GM21367 (cell line): ENCODE data around the gene TRIM33.
"Not testable (repeated sequence)": the region's sequence is repeated elsewhere in the genome, so short reads cannot be mapped to it uniquely, and the experiment has no call there.

Experiments
- ATAC-seq: cut with Tn5 transposase; IDR thresholded peaks from one replicate; pipeline ENCODE4 v1.9.1; 2021; ENCODE audit not compliant: unreplicated experiment

TRIM33 gene

DNA sequence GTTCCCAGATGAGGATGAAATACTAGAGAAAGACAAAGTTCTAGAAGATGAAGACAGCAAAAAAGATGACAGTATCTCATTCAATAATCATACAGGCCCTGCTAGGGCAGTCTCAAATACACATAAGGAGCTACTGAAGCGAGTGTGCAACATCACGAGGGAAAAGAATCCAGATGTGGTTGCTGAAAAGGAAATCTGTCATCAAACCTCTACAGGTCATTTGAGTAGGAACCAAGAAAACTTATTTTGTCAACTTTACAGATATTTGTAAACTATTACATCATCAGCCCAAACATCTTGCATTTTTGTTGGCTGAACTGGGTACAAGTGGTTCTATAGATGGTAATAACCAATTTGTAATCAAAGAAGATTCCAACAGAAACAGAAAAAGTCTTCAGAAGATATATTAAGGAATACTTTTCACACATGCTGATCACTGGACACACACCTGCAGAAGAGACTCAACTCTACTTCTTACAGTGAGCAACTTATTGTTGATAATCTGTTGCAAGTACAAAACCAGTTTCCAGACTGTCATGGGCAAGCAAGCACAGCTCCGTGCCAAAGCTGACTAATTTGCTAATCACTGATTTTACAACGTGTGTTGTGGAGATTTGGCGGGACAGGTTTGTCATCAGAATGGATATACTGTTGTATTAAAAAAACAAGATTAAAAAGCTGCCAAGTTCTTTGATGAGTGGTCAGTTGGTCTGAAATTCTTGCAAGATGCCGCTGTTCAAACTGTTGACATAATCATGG, 42.1 kb downstream of the TRIM33 start:
- no peak for ATAC-seq

DNA sequence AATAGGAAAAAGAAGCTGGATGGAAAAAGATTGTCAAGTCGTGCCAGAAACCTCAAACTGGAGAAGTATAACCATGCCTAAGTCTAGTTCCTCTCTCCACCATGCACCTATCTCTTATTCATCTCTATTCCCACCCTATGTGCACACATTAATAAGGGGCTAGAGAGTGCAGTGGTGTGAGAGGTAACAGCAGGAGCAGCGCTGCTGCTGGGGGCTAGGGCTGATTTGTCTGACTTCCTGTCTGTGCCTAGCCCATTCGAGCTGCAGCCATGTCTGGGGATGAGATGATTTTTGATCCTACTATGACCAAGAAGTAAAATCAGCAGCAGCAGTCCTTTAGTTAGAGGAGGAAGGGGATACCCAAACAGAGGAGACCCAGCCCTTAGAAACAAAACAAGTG, 43.0 kb downstream of the TRIM33 start:
- ATAC-seq = no peak

DNA sequence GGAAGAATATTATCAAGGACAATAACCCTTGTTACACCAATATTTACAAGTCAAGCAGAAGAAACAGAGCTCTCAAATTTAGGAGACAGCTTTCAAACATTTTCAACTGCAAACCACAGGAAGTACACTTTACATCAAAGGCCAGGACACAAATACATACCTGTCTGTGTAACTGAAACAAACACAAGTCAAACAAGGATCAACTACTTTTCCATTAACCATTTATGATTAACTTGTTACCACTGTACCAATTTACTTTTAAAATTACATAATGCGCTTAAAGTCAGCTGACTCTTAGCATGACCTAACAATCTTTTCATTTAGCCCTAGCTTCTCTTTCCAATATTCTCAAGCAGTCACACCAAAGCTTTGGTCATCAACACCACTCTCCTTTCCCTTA, 43.5 kb downstream of the TRIM33 start:
- no peak for ATAC-seq

DNA sequence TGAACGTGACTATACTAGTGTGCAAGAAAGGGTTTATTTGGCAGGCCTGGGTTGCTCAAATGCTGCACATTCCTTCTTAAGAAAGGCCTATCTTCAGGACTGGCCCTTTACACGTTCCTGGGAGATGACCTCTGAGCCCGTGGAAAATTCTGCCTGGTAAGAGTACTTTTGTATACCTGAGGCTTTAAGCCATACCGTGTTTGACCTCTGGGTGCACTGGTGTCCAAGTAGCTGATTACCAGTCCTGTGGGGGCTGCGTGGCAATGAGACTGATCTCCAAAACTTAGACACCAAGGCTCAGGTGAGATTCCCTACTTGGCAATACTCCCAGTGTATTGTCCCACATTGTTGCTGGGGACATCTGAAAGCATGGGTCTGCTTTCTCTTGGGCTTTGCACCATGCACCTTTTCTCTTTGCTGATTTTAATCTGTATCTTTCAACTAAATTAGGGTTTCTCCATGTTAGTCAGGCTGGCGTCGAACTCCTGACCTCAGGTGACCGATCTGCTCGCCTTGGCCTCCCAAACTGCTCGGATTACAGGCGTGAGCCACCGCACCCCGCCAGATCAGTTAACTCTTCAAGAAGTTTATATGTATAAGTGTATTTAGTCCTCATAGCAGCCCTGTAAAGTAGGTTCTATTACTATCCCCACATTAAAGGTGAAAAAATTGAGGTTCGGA, 44.5 kb downstream of the TRIM33 start:
- ATAC-seq = no peak

DNA sequence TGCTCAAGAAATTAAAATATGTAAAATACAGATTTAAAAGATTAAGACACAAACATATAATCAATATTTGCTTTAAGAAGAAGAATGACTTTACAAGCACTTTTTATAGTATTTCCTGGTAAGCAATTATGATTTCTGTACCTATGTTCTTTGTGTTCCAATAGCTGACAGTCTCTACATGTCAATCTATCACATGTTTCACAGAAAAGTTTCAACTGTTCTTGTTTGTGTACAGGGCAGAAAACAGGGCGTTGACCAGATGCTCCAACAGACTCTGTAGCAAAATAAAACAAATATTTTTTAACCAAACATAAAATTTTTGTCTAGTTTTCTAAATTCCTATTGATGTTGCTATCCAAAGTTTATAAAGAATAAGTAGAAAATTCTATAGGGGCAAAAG, 48.0 kb downstream of the TRIM33 start:
- ATAC-seq = no peak

DNA sequence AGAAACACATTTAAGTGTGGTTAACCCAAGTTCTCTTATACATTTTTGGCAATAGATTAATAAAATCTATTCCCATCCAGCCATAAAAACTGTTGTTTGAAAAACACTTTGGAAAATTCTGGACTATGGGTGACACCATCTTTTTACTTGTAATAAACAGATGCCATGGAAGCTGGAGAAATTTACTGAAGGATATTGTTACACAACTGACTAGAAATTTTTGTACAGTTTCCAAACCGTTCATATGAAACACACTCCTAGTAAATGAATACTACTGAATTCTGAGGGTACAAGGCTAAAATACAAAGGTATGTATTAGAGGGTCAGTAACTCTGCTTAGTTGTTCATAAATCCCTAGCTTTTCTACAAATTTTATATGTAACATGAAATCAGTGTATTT, 48.7 kb downstream of the TRIM33 start:
- ATAC-seq = no peak

DNA sequence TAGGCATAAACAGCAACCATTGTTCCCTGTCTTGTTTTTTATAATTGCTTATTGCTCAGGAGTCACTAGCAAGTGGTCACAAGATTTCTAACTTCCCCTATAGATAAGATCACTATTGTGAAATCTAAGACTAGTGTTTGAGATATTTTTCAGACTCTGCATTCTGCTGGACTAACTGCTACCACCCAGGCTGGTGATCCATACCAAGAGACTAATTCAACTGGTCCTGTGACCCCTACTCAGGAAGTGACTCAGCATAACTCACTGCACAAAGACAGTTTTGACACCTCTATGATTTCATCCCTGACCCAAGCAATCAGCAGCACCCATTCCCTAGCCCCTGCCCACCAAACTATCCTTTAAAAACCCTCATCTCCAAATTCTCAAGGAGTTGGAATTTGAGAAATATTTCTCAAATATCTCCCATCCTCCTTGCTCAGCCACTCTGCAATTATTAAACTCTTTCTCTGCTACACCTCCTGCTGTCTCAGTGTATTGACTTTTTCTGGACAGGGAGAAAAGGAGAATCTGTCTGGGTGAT, 52.7 kb downstream of the TRIM33 start:
- no peak for ATAC-seq

DNA sequence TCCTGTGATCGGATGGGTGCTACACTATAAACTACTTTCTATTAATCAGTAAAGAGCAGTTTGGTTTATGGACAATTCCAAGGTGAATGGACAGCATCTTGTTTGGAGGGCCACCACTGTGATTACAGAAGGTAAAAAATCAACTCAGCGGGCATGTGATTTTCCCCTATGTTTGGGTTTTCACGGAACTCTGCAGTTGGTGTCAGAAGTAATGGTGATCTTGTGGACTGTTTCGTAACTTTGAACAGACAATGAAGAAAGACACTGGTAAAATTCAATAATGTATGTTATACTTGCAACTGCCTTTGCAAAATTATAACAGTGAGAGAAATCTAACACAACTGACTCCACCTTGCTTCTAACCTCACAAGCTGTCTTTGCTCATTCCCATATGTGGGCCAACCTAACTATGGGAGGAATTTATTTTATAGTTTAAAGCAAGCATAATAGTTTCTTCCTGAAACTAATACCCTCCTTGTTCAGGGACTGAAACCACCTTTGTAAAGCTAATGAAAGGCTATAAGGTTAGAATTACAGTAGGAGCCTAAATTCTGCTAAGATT, 53.2 kb downstream of the TRIM33 start:
- ATAC-seq = no peak

DNA sequence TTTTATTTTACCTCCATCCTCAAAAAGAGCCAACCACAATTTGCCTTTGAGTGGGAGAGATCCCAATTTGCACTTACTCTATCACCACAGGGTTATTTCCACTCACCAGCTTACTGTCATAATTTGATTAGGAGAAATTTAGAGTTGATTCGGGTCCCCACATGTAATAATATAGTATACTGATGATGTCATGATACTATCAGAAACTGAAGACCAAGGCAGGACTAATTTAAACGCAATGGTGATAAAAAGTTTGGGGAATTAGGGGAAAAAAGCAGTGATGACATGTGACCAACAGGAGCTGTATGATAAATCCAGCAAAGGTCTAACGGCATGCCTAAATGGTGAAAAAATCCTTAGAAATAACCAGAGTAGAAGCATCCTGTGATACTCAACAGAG, 54.4 kb downstream of the TRIM33 start:
- ATAC-seq = no peak

DNA sequence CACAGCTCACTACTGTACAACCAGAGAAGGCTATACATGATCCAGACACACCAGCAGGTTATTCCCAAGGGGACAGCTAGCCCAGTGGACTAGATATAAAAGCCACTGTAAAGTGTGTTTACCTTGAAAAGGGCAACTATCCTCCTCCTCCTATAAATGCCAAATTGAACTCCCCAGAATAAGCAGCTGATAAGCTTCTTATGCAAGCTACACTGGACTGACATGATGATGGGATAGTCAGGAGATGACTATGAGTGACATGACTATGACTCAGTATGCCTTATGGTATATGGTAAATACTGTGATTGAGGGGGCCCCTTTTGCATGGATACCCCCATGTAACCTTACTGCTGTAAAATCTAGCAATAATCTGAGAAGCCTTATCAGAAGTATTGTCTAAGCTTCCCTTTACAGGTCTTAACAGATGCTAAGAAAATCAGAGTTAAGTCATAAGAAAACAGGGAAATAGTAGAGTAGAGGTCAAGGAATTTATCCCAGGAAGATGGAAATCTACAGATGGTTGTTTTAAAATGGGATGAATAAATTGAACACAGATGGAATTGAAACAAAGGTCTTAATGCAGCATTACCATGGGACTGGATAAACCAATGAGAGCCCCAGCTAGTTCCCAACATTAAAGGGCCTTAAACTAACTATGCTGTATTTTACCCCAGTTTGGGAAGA, 55.8 kb downstream of the TRIM33 start:
- ATAC-seq = no peak

DNA sequence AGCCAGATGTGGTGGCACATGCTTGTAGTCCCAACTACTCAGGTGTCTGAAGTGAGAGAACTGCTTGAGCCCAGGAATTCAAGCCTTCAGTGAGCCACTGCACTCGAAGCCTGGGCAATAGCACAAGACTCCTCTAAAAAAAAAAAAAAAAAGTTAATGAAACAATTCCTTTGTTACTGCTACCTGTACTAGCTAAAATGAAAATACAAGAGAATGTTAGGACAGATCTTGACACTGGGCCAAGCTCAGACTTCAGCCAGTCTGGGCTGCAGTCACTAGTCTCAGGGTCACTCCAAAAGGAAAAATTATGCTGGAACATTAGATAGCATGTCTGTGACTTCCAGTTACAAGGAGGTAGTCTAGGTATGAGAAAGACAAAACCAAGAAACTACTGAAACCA, 56.5 kb downstream of the TRIM33 start:
- no peak for ATAC-seq

DNA sequence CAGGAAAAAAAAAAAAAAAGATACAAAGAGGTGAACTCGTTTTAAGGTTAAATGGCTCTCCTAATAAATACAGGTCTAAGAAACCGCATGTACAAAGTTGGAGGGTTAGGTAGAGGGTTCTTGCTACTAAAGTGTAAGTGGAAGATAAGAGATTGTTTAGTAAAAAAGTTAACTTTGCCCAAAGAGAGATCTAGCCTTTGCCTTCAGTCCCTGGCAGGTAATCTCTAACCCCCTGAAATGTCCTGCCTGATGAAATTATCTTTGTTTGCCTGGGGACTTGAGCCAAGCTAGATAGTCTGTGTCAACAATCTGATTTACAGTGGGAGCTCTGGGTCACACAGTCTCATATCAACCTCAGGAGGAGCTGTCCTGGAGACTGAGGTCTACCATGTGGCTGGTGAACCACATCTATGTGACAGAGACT, 57.6 kb downstream of the TRIM33 start:
- no peak for ATAC-seq

DNA sequence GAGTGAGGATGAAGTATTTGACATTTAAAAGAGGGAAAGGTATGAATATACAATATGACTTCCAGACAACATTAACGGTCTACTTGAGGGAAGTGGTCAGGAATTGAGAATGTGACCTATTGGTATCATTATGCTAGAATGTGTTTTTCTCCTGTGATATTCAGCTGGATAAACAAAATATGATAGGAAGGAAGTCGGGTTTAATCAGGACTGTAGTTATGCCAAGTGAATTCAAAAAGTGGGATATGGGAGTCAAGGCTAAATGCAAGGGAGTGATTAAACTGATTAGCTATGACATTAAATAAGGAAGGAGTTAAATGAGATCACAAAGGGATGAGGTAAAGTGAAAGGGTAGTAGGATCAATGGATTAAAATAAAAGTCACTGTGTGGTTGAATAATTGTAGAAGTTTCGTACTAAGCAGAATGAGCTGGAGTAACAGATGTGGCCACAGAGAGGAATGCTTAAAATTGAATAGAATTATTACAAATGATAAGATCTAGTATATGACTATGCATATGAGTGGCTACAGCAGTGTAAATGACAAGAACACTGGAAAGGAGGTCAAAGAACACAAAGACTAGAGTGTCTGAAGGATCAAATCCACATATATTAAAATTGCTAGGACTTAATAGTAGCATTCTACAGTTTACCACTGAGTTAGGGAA, 62.5 kb downstream of the TRIM33 start:
- no peak for ATAC-seq

DNA sequence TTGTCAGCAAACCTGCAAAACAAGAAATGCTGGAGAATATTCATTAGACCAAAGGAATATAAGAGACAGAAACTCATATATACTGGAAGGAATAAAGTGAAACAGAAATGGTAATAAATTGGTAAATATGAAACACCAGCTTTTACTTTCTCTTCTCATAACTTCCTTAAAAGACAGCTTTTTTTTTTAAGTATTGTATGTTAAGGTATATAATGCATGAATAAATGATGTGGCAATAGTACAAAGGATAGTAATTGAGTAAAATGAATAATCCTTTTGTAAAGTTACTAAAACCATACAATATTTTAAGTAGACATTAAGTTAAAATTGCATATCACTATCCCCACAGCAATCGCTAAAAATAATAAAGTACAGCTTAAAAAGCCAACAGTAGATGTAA, 64.8 kb downstream of the TRIM33 start:
- no peak for ATAC-seq

DNA sequence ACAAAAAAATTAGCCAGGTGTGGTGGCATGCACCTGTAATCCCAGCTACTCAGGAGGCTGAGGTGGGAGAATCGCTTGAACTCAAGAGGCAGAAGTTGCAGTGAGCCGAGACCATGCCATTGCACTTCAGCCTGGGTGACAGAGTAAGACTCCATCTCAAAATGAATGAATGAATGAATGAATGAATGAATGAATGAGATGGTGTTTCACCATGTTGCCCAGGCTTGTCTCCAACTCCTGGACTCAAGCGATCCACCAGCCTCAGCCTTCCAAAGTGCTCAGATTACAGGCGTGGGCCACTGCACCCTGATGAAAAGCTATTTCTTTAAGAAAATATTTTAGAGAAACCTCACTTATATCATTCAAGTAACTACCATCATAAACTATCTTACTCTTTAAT, 67.8 kb downstream of the TRIM33 start:
- not testable (repeated sequence) for ATAC-seq

DNA sequence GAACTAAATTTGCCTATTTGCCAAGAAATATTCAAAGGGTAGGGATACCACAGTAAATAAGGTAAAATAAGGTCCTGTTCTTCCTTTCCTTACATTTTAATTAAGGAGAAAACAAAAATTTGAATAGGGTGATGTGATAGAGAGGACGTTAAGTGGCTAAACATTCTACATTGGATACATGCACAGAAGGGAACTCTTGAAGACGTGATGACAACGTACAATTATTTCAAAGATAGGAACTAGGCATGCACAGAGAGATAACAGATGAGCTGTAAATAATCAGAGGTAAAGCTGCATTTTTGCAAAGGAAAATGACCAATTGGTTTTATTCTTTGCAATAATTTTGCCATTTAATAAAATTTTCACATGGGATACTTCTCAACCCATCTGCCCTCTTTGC, 69.7 kb downstream of the TRIM33 start:
- no peak for ATAC-seq

DNA sequence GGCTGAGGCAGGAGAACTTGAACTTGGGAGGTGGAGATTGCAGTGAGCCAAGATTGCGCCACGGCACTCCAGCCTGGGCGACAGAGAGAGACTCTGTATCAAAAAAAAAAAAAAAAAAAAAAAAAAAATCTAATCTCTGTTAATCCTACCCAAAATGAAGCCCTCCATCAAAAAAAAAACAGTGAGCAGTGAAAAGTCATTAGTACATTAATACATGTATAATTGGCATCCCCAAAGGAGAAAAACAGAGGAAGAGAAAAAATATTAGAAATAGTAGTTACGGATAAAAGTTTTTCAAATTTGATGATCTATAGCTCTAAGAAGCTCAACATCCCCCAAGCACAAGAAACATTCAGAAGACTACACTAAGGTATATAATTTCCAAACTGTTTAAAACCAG, 71.6 kb downstream of the TRIM33 start:
- ATAC-seq = no peak

DNA sequence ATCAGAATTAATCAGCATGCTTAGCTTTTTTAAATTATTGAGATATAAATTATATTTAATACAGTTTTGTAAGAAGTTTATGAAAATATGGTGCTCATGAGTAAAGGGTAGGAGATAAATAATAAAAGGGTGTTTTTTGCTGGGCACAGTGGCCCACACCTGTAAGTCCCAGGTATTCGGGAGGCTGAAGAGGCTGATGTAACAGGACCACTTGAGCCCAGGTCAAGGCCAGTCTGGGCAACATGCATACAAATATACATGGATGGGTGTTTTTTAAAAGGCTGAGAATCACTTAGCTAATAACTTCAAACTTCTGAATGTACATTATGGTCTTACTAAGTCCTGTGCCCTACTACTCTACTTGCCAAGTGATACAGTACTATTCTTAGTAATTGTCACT, 73.2 kb downstream of the TRIM33 start:
- no peak for ATAC-seq

DNA sequence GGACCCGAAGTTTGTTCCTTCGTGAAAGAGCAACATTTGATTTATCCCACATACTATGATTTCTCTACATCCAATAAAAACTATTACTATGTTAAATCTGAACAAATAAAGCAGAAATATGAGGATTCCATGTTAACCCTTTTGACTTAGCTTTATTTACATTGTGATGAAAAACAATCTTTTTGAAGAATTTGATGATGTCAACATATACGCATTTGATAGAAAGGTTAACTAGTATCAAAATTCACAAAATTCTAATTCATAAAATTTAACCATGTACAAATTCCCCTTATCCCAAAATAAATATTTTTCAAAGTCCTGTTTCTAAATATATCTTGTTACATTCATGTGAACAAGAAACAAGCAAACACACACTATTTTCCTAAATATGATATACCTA, 74.2 kb downstream of the TRIM33 start:
- ATAC-seq = no peak

DNA sequence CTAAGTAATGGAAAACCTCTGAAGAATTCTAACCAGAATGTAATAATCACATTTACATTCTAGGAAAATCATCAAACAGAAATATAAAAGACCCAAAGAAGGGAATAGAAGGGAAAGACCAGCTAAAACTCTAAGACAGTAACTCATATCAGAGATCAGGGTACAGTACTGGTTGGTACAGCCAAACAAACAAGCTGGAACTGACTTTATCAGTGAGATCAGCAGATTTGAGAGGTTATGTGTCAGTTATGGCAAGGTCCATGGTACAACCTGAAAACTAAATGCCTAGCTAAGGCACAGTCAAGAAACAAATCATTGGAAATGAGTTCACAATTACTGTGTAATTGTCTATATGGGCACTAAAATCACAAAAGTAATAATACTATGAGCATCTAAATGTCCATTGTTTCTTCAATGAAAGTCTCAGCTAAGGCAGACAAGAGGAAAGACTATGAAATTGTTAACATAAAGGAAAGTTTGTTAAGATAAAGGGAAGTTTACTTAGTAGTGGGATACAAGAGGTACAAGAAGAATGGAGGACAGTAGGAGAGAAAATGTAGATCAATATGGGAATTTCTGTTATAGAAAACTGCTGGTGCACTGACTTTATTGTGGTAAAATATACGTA, 75.8 kb downstream of the TRIM33 start:
- no peak for ATAC-seq

DNA sequence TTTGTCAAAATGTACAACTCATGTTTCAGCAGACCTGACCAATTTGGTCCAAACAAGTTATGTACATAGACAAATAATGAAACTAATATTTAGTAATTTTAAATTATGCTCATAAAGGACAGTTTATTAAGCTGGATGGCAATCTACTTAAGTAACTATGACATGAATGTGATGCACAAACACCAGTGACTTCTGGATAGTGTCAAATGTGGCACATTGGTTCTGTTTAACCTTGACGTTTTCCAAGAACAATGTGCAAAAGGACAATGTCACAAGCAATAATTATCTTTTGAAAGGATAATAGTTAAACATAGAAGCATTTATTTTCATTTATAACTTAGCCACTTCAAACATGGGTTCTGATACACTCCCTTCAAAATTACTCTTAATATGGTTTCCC, 80.0 kb downstream of the TRIM33 start:
- no peak for ATAC-seq
